GM23338 (cell line): Measurements from ENCODE around the gene ADRB2. TPM values are rescaled to one million over a fixed set of nuclear protein-coding genes. Genes with fewer than 3 reads are reported as not detected.
A peak's percentile ranks its signal among the peaks of the same experiment; 100 is the strongest.

Experiments
- ATAC-seq: fragments of 200-7000 bp; cut with Tn5 transposase; 3 replicates; pipeline ENCODE4 v1.9.1; 2020
- DNase-seq: peaks from one replicate; pipeline ENCODE4 v3.0.0-alpha.2; 2015; ENCODE audit warnings: low spot score
- H2AFZ ChIP-seq: fragments of 200-600 bp; sonication (generic); 2 replicates; pipeline ENCODE4 v1.8.0; 2016; ENCODE audit warnings: antibody characterized with exemption, mild to moderate bottlenecking, moderate library complexity
- H3F3A ChIP-seq: fragments of 200-600 bp; sonication (generic); replicated peaks from 2 replicates; pipeline ENCODE4 v1.8.0; 2017; ENCODE audit warnings: antibody characterized with exemption, mixed run types, low read depth
- H3K27ac ChIP-seq: fragments of 200-600 bp; sonication (generic); 2 replicates; pipeline ENCODE4 v1.6.1; 2016; ENCODE audit warnings: low read depth
- H3K27me3 ChIP-seq: fragments of 200-600 bp; sonication (generic); 2 replicates; pipeline ENCODE4 v1.8.0; 2016; ENCODE audit warnings: mild to moderate bottlenecking, mixed run types, moderate library complexity; ENCODE audit not compliant: insufficient read depth
- H3K36me3 ChIP-seq: fragments of 200-600 bp; sonication (generic); 2 replicates; pipeline ENCODE4 v1.8.0; 2016; ENCODE audit warnings: mild to moderate bottlenecking; ENCODE audit not compliant: insufficient read depth
- H3K4me1 ChIP-seq: fragments of 200-600 bp; sonication (generic); 2 replicates; pipeline ENCODE4 v1.8.0; 2016; ENCODE audit warnings: mild to moderate bottlenecking, moderate library complexity; ENCODE audit not compliant: insufficient read depth
- H3K4me2 ChIP-seq: fragments of 200-600 bp; sonication (generic); 2 replicates; pipeline ENCODE4 v1.7.1; 2017; ENCODE audit warnings: mixed run types
- H3K4me3 ChIP-seq: fragments of 200-600 bp; sonication (generic); 2 replicates; pipeline ENCODE4 v1.6.1; 2016; ENCODE audit warnings: mixed run types
- H3K79me2 ChIP-seq: fragments of 200-600 bp; sonication (generic); replicated peaks from 2 replicates; pipeline ENCODE4 v1.8.0; 2017; ENCODE audit warnings: mild to moderate bottlenecking; ENCODE audit not compliant: insufficient read depth
- H3K9me2 ChIP-seq: fragments of 200-600 bp; sonication (generic); 2 replicates; pipeline ENCODE4 v1.8.0; 2017; ENCODE audit not compliant: insufficient read depth
- H4K20me1 ChIP-seq: fragments of 200-600 bp; sonication (generic); replicated peaks from 2 replicates; pipeline ENCODE4 v1.8.0; 2017; ENCODE audit warnings: mild to moderate bottlenecking; ENCODE audit not compliant: insufficient read depth
- H3K27ac Mint-ChIP-seq: 2 replicates; pipeline ENCODE4 v1.8.0; 2020; ENCODE audit warnings: inconsistent platforms, mild to moderate bottlenecking, moderate library complexity, mixed read lengths
- H3K27me3 Mint-ChIP-seq: 3 replicates; pipeline ENCODE4 v1.8.0; 2022; ENCODE audit warnings: low read depth, mild to moderate bottlenecking, moderate library complexity, mixed read lengths, inconsistent platforms; ENCODE audit not compliant: insufficient read depth, poor library complexity
- H3K36me3 Mint-ChIP-seq: 3 replicates; pipeline ENCODE4 v1.8.0; 2021; ENCODE audit warnings: low read depth, mild to moderate bottlenecking, inconsistent platforms, moderate library complexity, mixed read lengths
- H3K4me1 Mint-ChIP-seq: 3 replicates; pipeline ENCODE4 v1.8.0; 2020; ENCODE audit warnings: mild to moderate bottlenecking, inconsistent platforms, mixed read lengths
- H3K4me3 Mint-ChIP-seq: 3 replicates; pipeline ENCODE4 v1.8.0; 2021; ENCODE audit warnings: moderate library complexity, mild to moderate bottlenecking, inconsistent platforms, mixed read lengths
- H3K9me3 Mint-ChIP-seq: 3 replicates; pipeline ENCODE4 v1.8.0; 2020; ENCODE audit warnings: moderate library complexity, mild to moderate bottlenecking, inconsistent platforms, mixed read lengths
- CREB1 ChIP-seq: fragments of 250-450 bp; sonication (Bioruptor Pico); IDR thresholded peaks from 2 replicates; pipeline ENCODE4 v1.5.0; 2020; ENCODE audit warnings: low read depth, mild to moderate bottlenecking, moderate library complexity
- EZH2 ChIP-seq: fragments of 200-600 bp; sonication (generic); IDR thresholded peaks from one replicate; pipeline ENCODE4 v1.8.0; 2017; ENCODE audit warnings: antibody characterized with exemption, mild to moderate bottlenecking, low read depth; ENCODE audit not compliant: unreplicated experiment
- EZH2phosphoT487 ChIP-seq: fragments of 200-600 bp; sonication (generic); IDR thresholded peaks from one replicate; pipeline ENCODE4 v1.8.1; 2018; ENCODE audit warnings: antibody characterized with exemption; ENCODE audit not compliant: unreplicated experiment
- JUNB ChIP-seq: IDR thresholded peaks from one replicate; pipeline ENCODE4 v1.6.1; 2016; ENCODE audit warnings: antibody characterized with exemption; ENCODE audit not compliant: unreplicated experiment
- NANOG ChIP-seq: IDR thresholded peaks from 2 replicates; pipeline ENCODE4 v1.6.1; 2016; ENCODE audit warnings: antibody characterized with exemption, borderline replicate concordance
- POLR2AphosphoS5 ChIP-seq: IDR thresholded peaks from 2 replicates; pipeline ENCODE4 v1.6.1; 2016; ENCODE audit warnings: antibody characterized with exemption, low read depth
- STAT1 ChIP-seq: IDR thresholded peaks from one replicate; pipeline ENCODE4 v1.6.1; 2016; ENCODE audit warnings: antibody characterized with exemption; ENCODE audit not compliant: unreplicated experiment
- ZNF114 ChIP-seq: fragments of 250-450 bp; sonication (Bioruptor Pico); IDR thresholded peaks from 2 replicates; pipeline ENCODE4 v1.5.0; 2020; ENCODE audit warnings: mild to moderate bottlenecking, moderate library complexity
- ZNF331 ChIP-seq: fragments of 250-450 bp; sonication (Bioruptor Pico); IDR thresholded peaks from 2 replicates; pipeline ENCODE4 v1.5.0; 2020; ENCODE audit warnings: low read depth, mild to moderate bottlenecking, moderate library complexity
- polyA plus RNA-seq: library from polyadenylated mRNA; unstranded; fragments of >200 nt; fragmentation: Nextera tagmentation; extraction: Ambion mirVana; gene quantifications from 2 replicates; pipeline ENCODE4 v1.2.1, GENCODE V29; 2016
- total RNA-seq: library from RNA; depleted of rRNA; stranded (reverse); fragments of >200 nt; shearing (Covaris generic); gene quantifications from 2 replicates; pipeline ENCODE4 v1.2.3, GENCODE V29; 2014
- TF ChIP-seq, protein P1 (sequence below), 2 experiments: fragments of 200-600 bp in 1 of 2; sonication (generic) in 1 of 2; conservative IDR thresholded peaks; 2 replicates each; pipeline versions ENCODE4 v1.5.1 to v1.6.1; 2016 to 2017; ENCODE audit warnings: antibody characterized with exemption in 2 of 2, low read depth in 2 of 2, mild to moderate bottlenecking in 2 of 2, moderate library complexity in 1 of 2
- TF ChIP-seq, protein P2 (sequence below): fragments of 250-450 bp; sonication (Bioruptor Pico); IDR thresholded peaks from 2 replicates; pipeline ENCODE4 v1.5.0; 2020; ENCODE audit warnings: mild to moderate bottlenecking, moderate library complexity
- TF ChIP-seq, protein P3 (sequence below): IDR thresholded peaks from 2 replicates; pipeline ENCODE4 v1.6.1; 2016; ENCODE audit warnings: antibody characterized with exemption
- TF ChIP-seq, protein P4 (sequence below): IDR thresholded peaks from one replicate; pipeline ENCODE4 v1.6.1; 2018; ENCODE audit warnings: antibody characterized with exemption; ENCODE audit not compliant: unreplicated experiment

Gene ADRB2
- total and polyA plus RNA-seq, 2 experiments from 2014 or later: 0.44 to 1.3 TPM

DNA sequence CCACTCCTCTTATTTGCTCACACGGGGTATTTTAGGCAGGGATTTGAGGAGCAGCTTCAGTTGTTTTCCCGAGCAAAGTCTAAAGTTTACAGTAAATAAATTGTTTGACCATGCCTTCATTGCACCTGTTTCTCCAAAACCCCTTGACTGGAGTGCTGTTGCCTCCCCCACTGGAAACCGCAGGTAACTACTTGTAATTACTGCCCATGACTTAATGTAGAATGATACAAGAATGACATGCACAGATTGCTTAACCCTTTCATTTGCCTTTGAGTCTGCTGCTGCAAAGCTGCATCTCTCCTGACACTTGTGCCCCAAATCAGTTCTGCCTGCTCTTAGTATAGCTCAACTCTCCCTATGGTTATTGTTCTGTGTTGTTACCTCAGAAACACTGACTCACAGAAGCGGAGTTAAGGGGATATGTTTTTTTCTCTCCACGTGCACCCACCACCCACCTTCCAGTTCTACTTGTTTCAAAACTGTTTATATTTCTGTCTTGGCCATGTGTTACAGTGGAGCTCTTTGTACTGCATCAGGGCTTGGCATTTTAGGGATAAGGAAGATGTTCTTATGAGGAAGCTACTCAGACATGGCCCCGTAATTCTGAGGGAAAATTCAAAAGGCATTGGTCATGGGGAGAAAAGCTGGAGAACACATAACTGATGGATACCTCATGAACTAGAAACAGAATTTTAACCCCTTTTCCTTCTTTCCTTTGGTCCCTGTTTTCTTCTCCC, 2.3 kb downstream of the ADRB2 start:
- Mint-ChIP-seq H3K27ac (no peak overlapping the region), H3K9me3 (no peaks in the 10 kb centered on the region), H3K4me3 (peak overlapping the region; percentile 15; the same call in 2 of the 3 replicates), H3K4me1 (peaks cover 42% of the 10 kb centered on the region), H3K36me3 (no peaks in the 10 kb centered on the region), H3K27me3 (peaks cover 27% of the 10 kb centered on the region)
- H3K27me3 ChIP-seq: peaks cover 22% of the 10 kb centered on the region
- no peaks in the 10 kb centered on the region for H4K20me1 ChIP-seq
- no peak for ATAC-seq
- no peak overlapping the region for H2AFZ ChIP-seq
- H3K4me1 ChIP-seq: peaks cover 21% of the 10 kb centered on the region
- TF ChIP-seq JUNB (no peak), EZH2 (no peak), STAT1 (no peak), POLR2AphosphoS5 (no peak), CREB1 (no peak), ZNF114 (CRISPR knock-in tag) (no peak), EZH2phosphoT487 (no peak), NANOG (no peak), ZNF331 (CRISPR knock-in tag) (no peak)
- TF ChIP-seq, protein P1, sequence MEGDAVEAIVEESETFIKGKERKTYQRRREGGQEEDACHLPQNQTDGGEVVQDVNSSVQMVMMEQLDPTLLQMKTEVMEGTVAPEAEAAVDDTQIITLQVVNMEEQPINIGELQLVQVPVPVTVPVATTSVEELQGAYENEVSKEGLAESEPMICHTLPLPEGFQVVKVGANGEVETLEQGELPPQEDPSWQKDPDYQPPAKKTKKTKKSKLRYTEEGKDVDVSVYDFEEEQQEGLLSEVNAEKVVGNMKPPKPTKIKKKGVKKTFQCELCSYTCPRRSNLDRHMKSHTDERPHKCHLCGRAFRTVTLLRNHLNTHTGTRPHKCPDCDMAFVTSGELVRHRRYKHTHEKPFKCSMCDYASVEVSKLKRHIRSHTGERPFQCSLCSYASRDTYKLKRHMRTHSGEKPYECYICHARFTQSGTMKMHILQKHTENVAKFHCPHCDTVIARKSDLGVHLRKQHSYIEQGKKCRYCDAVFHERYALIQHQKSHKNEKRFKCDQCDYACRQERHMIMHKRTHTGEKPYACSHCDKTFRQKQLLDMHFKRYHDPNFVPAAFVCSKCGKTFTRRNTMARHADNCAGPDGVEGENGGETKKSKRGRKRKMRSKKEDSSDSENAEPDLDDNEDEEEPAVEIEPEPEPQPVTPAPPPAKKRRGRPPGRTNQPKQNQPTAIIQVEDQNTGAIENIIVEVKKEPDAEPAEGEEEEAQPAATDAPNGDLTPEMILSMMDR (conservative IDR thresholded peaks at IDR 0.05; ENCODE audit: low read depth in 2 of 2): no peak
- TF ChIP-seq, protein P2, sequence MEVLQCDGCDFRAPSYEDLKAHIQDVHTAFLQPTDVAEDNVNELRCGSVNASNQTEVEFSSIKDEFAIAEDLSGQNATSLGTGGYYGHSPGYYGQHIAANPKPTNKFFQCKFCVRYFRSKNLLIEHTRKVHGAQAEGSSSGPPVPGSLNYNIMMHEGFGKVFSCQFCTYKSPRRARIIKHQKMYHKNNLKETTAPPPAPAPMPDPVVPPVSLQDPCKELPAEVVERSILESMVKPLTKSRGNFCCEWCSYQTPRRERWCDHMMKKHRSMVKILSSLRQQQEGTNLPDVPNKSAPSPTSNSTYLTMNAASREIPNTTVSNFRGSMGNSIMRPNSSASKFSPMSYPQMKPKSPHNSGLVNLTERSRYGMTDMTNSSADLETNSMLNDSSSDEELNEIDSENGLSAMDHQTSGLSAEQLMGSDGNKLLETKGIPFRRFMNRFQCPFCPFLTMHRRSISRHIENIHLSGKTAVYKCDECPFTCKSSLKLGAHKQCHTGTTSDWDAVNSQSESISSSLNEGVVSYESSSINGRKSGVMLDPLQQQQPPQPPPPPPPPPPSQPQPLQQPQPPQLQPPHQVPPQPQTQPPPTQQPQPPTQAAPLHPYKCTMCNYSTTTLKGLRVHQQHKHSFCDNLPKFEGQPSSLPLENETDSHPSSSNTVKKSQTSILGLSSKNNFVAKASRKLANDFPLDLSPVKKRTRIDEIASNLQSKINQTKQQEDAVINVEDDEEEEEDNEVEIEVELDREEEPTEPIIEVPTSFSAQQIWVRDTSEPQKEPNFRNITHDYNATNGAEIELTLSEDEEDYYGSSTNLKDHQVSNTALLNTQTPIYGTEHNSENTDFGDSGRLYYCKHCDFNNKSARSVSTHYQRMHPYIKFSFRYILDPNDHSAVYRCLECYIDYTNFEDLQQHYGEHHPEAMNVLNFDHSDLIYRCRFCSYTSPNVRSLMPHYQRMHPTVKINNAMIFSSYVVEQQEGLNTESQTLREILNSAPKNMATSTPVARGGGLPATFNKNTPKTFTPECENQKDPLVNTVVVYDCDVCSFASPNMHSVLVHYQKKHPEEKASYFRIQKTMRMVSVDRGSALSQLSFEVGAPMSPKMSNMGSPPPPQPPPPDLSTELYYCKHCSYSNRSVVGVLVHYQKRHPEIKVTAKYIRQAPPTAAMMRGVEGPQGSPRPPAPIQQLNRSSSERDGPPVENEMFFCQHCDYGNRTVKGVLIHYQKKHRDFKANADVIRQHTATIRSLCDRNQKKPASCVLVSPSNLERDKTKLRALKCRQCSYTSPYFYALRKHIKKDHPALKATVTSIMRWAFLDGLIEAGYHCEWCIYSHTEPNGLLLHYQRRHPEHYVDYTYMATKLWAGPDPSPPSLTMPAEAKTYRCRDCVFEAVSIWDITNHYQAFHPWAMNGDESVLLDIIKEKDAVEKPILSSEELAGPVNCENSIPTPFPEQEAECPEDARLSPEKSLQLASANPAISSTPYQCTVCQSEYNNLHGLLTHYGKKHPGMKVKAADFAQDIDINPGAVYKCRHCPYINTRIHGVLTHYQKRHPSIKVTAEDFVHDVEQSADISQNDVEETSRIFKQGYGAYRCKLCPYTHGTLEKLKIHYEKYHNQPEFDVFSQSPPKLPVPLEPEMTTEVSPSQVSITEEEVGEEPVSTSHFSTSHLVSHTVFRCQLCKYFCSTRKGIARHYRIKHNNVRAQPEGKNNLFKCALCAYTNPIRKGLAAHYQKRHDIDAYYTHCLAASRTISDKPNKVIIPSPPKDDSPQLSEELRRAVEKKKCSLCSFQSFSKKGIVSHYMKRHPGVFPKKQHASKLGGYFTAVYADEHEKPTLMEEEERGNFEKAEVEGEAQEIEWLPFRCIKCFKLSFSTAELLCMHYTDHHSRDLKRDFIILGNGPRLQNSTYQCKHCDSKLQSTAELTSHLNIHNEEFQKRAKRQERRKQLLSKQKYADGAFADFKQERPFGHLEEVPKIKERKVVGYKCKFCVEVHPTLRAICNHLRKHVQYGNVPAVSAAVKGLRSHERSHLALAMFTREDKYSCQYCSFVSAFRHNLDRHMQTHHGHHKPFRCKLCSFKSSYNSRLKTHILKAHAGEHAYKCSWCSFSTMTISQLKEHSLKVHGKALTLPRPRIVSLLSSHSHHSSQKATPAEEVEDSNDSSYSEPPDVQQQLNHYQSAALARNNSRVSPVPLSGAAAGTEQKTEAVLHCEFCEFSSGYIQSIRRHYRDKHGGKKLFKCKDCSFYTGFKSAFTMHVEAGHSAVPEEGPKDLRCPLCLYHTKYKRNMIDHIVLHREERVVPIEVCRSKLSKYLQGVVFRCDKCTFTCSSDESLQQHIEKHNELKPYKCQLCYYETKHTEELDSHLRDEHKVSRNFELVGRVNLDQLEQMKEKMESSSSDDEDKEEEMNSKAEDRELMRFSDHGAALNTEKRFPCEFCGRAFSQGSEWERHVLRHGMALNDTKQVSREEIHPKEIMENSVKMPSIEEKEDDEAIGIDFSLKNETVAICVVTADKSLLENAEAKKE (CRISPR knock-in tag): no peak
- TF ChIP-seq, protein P3, sequence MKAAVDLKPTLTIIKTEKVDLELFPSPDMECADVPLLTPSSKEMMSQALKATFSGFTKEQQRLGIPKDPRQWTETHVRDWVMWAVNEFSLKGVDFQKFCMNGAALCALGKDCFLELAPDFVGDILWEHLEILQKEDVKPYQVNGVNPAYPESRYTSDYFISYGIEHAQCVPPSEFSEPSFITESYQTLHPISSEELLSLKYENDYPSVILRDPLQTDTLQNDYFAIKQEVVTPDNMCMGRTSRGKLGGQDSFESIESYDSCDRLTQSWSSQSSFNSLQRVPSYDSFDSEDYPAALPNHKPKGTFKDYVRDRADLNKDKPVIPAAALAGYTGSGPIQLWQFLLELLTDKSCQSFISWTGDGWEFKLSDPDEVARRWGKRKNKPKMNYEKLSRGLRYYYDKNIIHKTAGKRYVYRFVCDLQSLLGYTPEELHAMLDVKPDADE: no peak
- TF ChIP-seq, protein P4, sequence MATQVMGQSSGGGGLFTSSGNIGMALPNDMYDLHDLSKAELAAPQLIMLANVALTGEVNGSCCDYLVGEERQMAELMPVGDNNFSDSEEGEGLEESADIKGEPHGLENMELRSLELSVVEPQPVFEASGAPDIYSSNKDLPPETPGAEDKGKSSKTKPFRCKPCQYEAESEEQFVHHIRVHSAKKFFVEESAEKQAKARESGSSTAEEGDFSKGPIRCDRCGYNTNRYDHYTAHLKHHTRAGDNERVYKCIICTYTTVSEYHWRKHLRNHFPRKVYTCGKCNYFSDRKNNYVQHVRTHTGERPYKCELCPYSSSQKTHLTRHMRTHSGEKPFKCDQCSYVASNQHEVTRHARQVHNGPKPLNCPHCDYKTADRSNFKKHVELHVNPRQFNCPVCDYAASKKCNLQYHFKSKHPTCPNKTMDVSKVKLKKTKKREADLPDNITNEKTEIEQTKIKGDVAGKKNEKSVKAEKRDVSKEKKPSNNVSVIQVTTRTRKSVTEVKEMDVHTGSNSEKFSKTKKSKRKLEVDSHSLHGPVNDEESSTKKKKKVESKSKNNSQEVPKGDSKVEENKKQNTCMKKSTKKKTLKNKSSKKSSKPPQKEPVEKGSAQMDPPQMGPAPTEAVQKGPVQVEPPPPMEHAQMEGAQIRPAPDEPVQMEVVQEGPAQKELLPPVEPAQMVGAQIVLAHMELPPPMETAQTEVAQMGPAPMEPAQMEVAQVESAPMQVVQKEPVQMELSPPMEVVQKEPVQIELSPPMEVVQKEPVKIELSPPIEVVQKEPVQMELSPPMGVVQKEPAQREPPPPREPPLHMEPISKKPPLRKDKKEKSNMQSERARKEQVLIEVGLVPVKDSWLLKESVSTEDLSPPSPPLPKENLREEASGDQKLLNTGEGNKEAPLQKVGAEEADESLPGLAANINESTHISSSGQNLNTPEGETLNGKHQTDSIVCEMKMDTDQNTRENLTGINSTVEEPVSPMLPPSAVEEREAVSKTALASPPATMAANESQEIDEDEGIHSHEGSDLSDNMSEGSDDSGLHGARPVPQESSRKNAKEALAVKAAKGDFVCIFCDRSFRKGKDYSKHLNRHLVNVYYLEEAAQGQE: no peak
- H3K27ac ChIP-seq: no peak overlapping the region
- no peak for DNase-seq
- H3K9me2 ChIP-seq: 0 out of 2 replicates have a peak, but pooled peaks cover 3% of the 10 kb centered on the region
- no peak overlapping the region for H3K4me2 ChIP-seq
- H3K79me2 ChIP-seq: no peaks in the 10 kb centered on the region
- H3F3A ChIP-seq: no peaks in the 10 kb centered on the region
- H3K36me3 ChIP-seq: no peaks in the 10 kb centered on the region
- no peak overlapping the region for H3K4me3 ChIP-seq
